IPS-18a (cell line): ENCODE results near the gene CYRIA.

Experiments used
- H3K27ac ChIP-seq: one replicate; pipeline ENCODE4 v1.5.1; 2013; ENCODE audit warnings: low read length
- H3K27me3 ChIP-seq: one replicate; pipeline ENCODE4 v1.6.1; 2013; ENCODE audit warnings: mild to moderate bottlenecking, low read length; ENCODE audit not compliant: control insufficient read depth, insufficient read depth
- H3K36me3 ChIP-seq: one replicate; pipeline ENCODE4 v1.6.1; 2013; ENCODE audit warnings: low read depth, low read length; ENCODE audit not compliant: control insufficient read depth
- H3K4me1 ChIP-seq: one replicate; pipeline ENCODE4 v1.6.1; 2013; ENCODE audit warnings: low read depth, low read length; ENCODE audit not compliant: control insufficient read depth
- H3K4me3 ChIP-seq: one replicate; pipeline ENCODE4 v1.5.1; 2013; ENCODE audit warnings: low read length
- H3K9ac ChIP-seq: one replicate; pipeline ENCODE4 v1.6.1; 2013; ENCODE audit warnings: mild to moderate bottlenecking, low read length, moderate library complexity
- H3K9me3 ChIP-seq: one replicate; pipeline ENCODE4 v1.6.1; 2013; ENCODE audit warnings: low read depth, low read length; ENCODE audit not compliant: control insufficient read depth

CYRIA gene

DNA sequence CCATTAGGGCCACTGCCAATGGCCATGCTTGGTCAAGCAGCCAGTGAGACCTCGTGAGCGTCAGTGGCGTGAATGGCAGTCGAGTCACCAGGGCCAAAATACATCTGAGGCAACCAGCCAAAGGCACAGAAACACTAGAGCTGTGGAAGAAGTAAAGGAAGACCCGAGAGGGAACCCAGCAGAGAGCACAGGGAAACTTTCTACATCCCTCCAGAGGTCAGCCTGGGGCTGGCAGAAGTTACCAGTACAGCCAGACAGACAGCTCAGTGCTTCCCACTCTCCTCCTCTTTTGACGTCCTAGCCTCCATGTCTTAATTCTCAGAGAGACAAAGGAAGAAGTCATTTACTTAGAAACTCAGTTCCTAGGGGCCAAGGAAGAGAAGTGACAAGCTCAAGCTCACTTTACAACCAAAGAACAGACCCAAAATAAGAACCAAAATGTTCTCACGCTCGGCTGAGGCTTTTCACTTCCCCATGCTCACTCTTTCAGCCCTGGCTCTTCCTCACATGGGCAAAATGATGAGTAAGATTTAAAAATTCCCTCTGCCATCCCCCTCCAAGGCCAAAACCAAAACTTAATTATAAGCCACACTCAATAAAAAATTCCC is 8.7 kb downstream of the CYRIA start:
- Histone ChIP-seq H3K9ac (no peak overlapping the region), H3K36me3 (no peaks in the 10 kb centered on the region), H3K27ac (no peak overlapping the region), H3K4me3 (no peak overlapping the region), H3K4me1 (peaks cover 8% of the 10 kb centered on the region), H3K27me3 (no peaks in the 10 kb centered on the region), H3K9me3 (no peaks in the 10 kb centered on the region)

DNA sequence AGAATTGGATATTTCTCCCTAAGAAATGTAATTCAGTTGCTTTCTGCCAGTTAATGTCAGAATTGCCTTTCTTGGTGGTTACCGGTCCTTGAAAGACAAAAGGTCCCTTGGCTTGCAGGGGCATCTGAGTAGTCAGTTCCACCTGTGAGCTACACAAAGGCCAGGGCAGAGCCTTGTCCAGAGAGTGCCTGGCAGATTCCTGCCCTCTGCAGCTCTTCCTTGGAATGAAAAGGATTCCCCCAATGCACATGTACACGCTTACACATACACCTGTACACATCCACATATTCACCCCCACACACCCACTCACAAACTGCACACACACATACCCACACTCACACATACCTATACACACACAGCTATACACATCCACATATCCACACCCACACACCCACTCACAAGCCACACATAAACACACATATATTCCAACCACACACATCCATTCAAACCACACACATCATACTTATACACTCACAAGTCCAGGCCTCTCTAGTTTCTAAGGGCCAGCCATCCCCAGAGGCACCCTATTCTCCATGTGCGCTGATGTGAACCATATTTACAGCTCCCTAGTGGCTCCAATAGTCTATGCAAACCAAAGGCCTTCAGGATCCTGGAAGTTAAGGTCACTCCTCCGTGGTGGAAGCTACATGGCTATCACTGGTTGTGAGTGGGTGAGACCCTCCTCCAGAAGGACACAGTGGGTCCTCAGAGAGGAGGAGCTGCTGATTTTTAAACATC is 9.6 kb downstream of the CYRIA start:
- Histone ChIP-seq H3K4me1 (peaks cover 8% of the 10 kb centered on the region), H3K9me3 (no peaks in the 10 kb centered on the region), H3K27me3 (no peaks in the 10 kb centered on the region), H3K9ac (no peak overlapping the region), H3K27ac (no peak overlapping the region), H3K4me3 (no peak overlapping the region), H3K36me3 (no peaks in the 10 kb centered on the region)

DNA sequence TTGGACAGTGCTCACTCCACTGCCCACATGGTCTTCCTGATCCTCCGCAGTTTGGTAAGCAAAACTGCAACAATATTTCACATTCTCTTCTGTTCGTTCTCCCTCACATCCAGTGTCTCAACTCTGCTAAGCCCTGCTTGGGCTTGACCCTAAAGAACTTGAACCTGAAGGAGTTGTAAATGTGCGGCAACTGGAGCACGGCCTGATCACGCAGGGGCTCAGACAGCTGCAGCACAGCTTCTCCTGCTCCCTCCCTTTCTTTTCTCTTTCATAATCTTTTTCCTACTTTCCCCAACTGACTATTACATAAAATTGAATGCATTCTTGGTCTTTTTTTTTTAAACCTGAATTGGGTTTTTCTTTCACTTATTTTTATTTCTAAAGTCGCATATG is 10.2 kb downstream of the CYRIA start:
- H3K27ac ChIP-seq = no peak overlapping the region
- no peaks in the 10 kb centered on the region for H3K27me3 ChIP-seq
- H3K36me3 ChIP-seq = no peaks in the 10 kb centered on the region
- H3K4me3 ChIP-seq = no peak overlapping the region
- H3K4me1 ChIP-seq = peaks cover 8% of the 10 kb centered on the region
- H3K9ac ChIP-seq = no peak overlapping the region
- no peaks in the 10 kb centered on the region for H3K9me3 ChIP-seq

DNA sequence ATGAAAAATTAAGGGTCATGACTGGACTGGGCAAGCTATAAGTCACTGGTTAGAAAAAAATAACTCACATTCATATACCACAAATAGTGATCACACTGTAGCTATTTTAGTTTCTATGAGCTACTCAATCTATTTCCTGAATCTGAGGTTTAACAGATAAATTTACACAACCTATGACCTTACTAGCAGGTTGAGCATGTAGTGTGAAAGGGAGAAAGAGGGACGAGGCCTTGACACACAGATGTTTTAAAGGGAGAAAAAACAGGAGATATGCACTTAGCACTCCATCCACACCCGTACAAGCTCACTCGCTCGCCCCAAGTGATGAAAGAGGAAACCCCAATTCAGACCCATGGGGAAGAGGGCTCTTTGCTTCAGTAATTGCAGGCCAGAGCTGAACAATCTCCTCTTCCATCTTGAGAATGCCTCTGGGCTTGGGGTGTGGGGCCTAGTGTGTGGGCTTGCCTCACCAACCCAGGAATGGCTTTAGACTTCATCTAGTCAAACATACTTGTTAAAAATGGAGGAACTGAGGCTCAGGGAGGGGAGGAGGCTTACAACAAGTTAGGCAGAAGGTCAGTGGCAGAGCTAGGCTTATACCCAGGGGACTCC is 10.7 kb downstream of the CYRIA start:
- no peaks in the 10 kb centered on the region for H3K27me3 ChIP-seq
- H3K4me1 ChIP-seq = peaks cover 8% of the 10 kb centered on the region
- no peak overlapping the region for H3K4me3 ChIP-seq
- H3K36me3 ChIP-seq = no peaks in the 10 kb centered on the region
- H3K9ac ChIP-seq = no peak overlapping the region
- H3K9me3 ChIP-seq = no peaks in the 10 kb centered on the region
- no peak overlapping the region for H3K27ac ChIP-seq

DNA sequence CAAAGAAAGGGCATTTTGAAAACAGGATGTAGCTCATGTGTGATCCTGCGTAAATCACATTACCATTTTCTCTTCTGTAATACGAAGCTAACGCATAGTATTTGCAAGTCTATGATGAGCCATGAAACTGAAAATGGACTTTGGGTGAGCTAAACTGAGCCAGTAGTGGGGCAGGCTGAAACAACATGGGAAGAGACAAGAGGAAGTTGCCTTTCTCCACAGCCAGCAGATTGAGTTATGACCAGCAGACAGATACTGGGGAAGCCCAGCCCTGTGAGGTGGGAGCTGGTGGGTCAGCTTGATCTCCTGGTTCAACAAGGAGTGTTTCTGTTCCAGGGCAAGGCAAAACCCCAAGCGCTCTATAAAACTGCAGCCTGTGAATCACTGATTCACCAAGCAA is 11.8 kb downstream of the CYRIA start:
- Histone ChIP-seq H3K36me3 (no peaks in the 10 kb centered on the region), H3K9ac (no peak overlapping the region), H3K27me3 (no peaks in the 10 kb centered on the region), H3K9me3 (no peaks in the 10 kb centered on the region), H3K27ac (no peak overlapping the region), H3K4me1 (peaks cover 8% of the 10 kb centered on the region), H3K4me3 (no peak overlapping the region)

DNA sequence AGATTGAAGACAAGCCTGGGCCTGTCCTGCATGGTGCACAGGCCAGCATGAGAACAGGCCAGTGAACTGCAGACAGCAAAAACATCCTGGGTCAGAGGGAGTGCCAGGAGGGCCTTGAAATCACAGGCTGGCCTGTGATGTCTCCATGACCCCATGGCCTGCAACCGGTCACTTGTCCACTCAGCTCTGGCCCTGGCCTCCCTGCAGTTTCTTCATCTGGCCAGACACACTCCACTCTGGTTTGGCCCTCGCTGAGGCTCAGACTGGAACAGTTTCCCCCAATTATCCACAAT is 12.6 kb downstream of the CYRIA start:
- Histone ChIP-seq H3K27ac (no peak overlapping the region), H3K27me3 (no peaks in the 10 kb centered on the region), H3K4me1 (peaks cover 8% of the 10 kb centered on the region), H3K36me3 (no peaks in the 10 kb centered on the region), H3K9me3 (no peaks in the 10 kb centered on the region), H3K9ac (no peak overlapping the region), H3K4me3 (no peak overlapping the region)

DNA sequence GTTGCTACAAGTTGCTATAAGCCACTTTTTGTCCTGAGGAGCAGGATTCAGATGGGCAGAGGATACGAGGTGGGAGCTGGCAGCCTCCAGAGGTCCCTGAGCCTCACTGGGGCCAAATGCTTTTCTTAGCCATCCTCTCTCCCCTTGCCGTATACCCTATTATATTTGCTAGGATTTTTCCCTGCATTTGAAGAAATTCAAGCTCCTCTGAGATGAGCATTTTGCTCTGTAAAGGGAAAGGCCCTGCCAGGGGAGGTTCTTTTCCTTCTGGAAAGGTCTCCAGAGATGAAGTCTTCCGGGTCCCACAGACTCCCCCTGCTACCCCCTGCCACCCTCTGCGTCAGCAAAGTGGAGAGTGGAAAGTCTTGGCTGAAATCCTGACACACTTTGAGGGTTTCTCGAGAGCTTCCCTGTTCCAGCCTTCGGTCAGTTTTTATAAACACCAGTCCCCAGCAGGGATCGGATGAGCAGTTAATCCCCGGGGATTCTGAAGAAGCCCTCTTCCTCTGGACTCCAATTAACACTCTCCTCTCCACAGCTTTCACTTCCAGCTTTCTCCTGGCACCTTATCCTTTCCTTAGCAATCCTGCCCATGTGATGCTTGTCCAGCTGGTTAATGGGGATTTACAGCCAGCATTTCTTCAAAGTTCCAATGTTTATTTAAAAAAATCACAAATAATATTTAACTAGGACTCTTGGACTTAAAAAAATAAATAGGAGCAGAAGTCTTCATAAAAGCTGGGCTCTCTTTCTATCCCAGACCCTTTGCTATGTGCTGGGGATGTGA is 13.1 kb downstream of the CYRIA start:
- Histone ChIP-seq H3K27ac (no peak overlapping the region), H3K4me3 (no peak overlapping the region), H3K9me3 (no peaks in the 10 kb centered on the region), H3K27me3 (no peaks in the 10 kb centered on the region), H3K4me1 (peaks cover 8% of the 10 kb centered on the region), H3K36me3 (no peaks in the 10 kb centered on the region), H3K9ac (no peak overlapping the region)

DNA sequence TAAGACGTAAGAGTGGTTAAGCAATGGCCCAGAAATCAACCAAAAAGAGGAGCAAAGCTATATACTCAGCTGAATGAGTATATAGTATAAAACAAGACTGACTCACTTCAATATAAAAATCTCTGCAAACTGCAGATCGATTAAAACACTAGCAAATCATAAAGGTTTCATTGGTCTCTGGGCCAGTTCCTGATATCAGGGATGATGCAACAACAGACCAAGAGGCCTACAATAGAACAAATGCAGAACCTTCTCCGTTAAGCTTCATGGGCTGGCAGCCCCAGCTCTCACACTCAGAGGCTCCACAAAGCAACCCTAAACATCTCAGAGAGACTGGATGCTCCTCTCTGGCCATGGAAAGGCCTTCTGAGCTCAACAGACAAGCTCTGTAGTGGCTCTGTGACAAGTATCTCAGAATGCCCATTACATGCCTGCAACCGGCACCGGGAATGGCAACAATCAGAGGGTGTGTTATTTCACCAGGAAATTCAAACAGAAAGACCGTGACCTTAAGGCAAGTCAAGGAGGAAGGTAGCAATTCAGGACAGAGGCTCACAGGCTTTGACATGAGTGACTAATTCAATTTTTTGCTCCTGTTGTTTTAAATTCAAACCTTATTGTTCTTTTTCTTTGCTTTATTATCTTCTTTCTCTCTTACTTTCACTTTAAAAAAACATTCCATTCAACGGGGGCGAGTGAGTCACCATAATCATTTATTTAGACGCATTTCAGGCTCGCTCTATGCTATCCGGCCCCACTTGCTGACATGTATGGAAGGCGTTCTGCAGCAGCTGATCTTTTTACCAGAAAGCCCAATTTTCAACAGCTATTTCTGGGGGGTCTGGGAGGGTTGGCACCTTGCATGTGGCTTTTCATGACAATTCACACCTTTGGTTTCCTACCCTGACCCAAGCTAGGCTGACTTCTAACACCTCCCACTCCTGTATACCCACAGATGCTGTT is 15.1 kb downstream of the CYRIA start:
- Histone ChIP-seq H3K9ac (no peak overlapping the region), H3K27me3 (no peaks in the 10 kb centered on the region), H3K4me3 (no peak overlapping the region), H3K27ac (no peak overlapping the region), H3K4me1 (peaks cover 8% of the 10 kb centered on the region), H3K9me3 (no peaks in the 10 kb centered on the region), H3K36me3 (no peaks in the 10 kb centered on the region)

DNA sequence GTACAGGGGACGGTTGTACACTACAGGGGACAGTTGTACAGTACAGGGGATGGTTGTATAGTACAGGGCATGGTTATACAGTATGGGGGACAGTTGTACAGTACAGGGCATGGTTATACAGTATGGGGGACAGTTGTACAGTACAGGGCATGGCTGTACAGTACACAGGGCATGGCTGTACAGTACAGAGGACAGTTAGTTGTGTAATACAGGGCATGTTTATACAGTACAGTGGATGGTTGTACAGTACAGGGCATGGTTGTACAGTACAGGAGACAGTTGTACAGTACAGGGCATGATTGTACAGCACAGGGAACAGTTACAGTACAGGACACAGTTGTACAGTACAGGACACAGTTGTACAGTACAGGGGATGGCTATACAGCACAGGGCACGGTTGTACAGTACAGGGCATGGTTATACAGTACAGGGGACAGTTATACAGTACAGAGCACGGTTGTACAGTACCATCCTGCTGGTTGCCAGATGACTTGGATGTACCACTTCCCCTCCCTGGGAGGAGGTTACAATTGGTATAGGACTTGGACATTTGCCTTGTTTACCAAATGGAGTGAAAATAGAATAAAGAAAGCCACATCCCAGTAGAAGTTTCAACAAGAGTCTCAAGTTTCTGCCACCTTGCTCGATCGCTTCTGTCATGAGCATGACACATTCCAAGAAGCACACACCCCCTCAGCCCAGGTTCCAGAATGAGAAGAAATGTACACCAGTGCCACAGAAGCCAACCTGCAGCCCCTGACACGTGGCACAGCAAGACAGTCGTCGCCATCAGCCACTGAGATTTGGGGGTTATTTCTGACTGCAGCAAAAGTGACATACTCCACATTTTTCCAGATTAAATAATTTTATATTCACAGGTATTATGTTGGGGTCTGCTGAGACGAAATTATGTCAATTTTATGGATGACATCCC is 16.0 kb downstream of the CYRIA start:
- H3K27ac ChIP-seq = no peak overlapping the region
- H3K36me3 ChIP-seq = no peaks in the 10 kb centered on the region
- H3K9ac ChIP-seq = no peak overlapping the region
- no peaks in the 10 kb centered on the region for H3K27me3 ChIP-seq
- H3K4me1 ChIP-seq = peaks cover 8% of the 10 kb centered on the region
- H3K9me3 ChIP-seq = no peaks in the 10 kb centered on the region
- no peak overlapping the region for H3K4me3 ChIP-seq

DNA sequence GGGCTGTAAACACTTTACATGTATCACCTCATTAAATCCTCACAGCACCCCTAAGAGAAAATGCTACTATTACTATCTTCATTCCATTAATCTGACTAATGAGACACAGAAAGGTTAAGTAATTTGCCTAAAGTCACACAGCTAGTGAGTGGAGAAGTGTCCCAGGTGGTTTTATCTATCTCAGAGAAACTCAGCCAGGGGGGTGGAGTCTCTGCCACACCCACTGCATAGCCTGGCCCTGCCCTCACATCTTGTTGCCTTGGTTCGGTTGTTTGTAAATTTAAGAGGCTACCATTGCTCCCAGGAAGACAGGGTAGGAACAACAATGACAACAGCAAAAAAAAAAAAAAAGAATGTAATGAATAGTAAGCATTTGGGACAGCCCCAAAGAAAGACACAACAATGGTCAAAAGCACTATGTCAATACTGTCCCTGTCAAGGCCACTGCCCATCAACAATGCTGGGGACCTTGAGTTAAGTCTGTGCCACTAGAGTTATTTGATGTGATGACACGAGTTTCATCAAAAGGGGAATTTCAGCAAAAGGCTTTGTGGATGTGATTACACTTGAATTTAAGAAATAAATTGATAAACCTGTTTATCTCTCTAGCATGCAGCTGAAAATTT is 17.5 kb downstream of the CYRIA start:
- Histone ChIP-seq H3K27ac (no peak overlapping the region), H3K4me1 (peaks cover 4% of the 10 kb centered on the region), H3K36me3 (no peaks in the 10 kb centered on the region)

More for the DNA sequence above, 17.5 kb downstream of the CYRIA start:
- Histone ChIP-seq H3K4me3 (no peak overlapping the region), H3K27me3 (no peaks in the 10 kb centered on the region), H3K9me3 (no peaks in the 10 kb centered on the region), H3K9ac (no peak overlapping the region)
